Lower lobe of right lung (tissue), 2 donors: ENCODE data around the gene SPON1. TPM values are rescaled to one million over a fixed set of nuclear protein-coding genes. Genes with fewer than 3 reads are reported as not detected.

Experiments used
- ATAC-seq, 2 donors: fragments of 200-7000 bp; cut with Tn5 transposase; one replicate each; pipeline ENCODE4 v1.9.1; 2020 to 2022; ENCODE audit warnings: mild to moderate bottlenecking in 2 of 2, moderate library complexity in 2 of 2
- DNase-seq: peaks from one replicate; pipeline ENCODE4 v3.0.0-alpha.2; 2020
- H3K27ac ChIP-seq: fragments of 200-600 bp; one replicate; pipeline ENCODE4 v1.8.0; 2022
- H3K27me3 ChIP-seq: fragments of 200-600 bp; one replicate; pipeline ENCODE4 v1.8.0; 2022; ENCODE audit warnings: low read depth
- H3K36me3 ChIP-seq: fragments of 200-600 bp; one replicate; pipeline ENCODE4 v1.8.0; 2022; ENCODE audit warnings: mild to moderate bottlenecking
- H3K4me1 ChIP-seq: fragments of 200-600 bp; one replicate; pipeline ENCODE4 v1.8.0; 2022
- H3K4me3 ChIP-seq: fragments of 200-600 bp; one replicate; pipeline ENCODE4 v1.8.0; 2022; ENCODE audit warnings: mild to moderate bottlenecking
- H3K9me3 ChIP-seq: fragments of 200-600 bp; one replicate; pipeline ENCODE4 v1.8.0; 2022
- intact Hi-C: fragments of 100-400 bp; cut with DNase I; formaldehyde crosslinking; loops from one replicate; pipeline ENCODE4 v1.11.0; 2022
- total RNA-seq: library from RNA; stranded (reverse); fragmentation: NEBNext Ultra II Directional; extraction: Animal tissue kit (Norgen Biotek cat#: 25700); gene quantifications from one replicate; pipeline ENCODE4 v1.2.1, GENCODE V29; 2021
- TF ChIP-seq, protein P1 (sequence below): fragments of 200-600 bp; IDR thresholded peaks from one replicate; pipeline ENCODE4 v1.8.0; 2022; ENCODE audit warnings: antibody characterized with exemption, mild to moderate bottlenecking
- donor health status: DM: no; HTN: yes; CAD: no; lungs with severe emphysema.

The SPON1 gene
- total RNA-seq, 1 donor from 2014 or later, result 40.1 TPM

DNA sequence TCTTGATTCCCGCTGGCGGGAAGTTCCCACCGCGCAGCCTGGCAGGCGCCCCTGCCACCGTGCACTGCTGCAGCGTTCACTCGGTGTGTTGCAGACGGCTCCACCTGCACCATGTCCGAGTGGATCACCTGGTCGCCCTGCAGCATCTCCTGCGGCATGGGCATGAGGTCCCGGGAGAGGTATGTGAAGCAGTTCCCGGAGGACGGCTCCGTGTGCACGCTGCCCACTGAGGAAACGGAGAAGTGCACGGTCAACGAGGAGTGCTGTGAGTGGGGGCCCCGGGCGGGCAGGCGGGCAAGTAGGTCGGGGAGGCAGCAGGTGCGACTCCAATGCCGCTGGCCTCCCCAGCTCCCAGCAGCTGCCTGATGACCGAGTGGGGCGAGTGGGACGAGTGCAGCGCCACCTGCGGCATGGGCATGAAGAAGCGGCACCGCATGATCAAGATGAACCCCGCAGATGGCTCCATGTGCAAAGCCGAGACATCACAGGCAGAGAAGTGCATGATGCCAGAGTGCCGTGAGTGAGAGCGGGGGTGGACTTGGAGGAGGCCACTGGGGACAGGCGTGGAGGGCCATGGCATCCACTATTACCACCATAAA, 296.8 kb downstream of the SPON1 start:
- Histone ChIP-seq H3K4me3 (no peak overlapping the region), H3K27me3 (peaks cover 3% of the 10 kb centered on the region), H3K9me3 (no peaks in the 10 kb centered on the region), H3K4me1 (peaks cover 18% of the 10 kb centered on the region), H3K36me3 (no peaks in the 10 kb centered on the region), H3K27ac (no peak overlapping the region)
- DNase-seq (no peak), ATAC-seq (peak in 1 of 2 donors; percentile 34)
- intact Hi-C loops, result loop anchor here (10.0 kb wide), 1 partner anchor 304 kb away; no protein-coding TSS in a partner anchor
- TF ChIP-seq, protein P1, sequence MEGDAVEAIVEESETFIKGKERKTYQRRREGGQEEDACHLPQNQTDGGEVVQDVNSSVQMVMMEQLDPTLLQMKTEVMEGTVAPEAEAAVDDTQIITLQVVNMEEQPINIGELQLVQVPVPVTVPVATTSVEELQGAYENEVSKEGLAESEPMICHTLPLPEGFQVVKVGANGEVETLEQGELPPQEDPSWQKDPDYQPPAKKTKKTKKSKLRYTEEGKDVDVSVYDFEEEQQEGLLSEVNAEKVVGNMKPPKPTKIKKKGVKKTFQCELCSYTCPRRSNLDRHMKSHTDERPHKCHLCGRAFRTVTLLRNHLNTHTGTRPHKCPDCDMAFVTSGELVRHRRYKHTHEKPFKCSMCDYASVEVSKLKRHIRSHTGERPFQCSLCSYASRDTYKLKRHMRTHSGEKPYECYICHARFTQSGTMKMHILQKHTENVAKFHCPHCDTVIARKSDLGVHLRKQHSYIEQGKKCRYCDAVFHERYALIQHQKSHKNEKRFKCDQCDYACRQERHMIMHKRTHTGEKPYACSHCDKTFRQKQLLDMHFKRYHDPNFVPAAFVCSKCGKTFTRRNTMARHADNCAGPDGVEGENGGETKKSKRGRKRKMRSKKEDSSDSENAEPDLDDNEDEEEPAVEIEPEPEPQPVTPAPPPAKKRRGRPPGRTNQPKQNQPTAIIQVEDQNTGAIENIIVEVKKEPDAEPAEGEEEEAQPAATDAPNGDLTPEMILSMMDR, result no peak

DNA sequence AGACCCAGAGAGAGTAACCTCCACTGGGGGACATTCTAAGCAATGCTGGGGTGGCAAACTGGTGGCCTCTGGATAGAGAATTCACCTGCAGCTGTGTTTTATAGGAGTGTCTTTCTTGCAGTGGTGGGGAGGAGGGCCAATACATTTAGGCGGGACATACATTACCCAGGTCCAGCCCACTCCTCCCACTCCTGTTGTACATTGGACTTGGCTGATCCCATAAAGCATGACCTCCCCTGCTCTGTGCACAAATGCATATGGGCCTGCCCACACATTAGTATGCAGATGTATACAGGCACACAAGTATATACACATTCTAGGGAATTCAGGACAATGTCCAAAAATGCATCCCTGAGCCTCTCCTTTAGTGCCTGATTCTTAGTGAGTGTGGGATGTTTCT, 297.4 kb downstream of the SPON1 start:
- intact Hi-C loops, result loop anchor here (10.0 kb wide), 1 partner anchor 305 kb away; no protein-coding TSS in a partner anchor
- Histone ChIP-seq H3K27me3 (peaks cover 3% of the 10 kb centered on the region), H3K27ac (no peak overlapping the region), H3K36me3 (peaks cover 1% of the 10 kb centered on the region), H3K4me3 (no peak overlapping the region), H3K9me3 (no peaks in the 10 kb centered on the region), H3K4me1 (peaks cover 12% of the 10 kb centered on the region)
- no peak for DNase-seq
- ATAC-seq, result peak in 1 of 2 donors; percentile 3
- TF ChIP-seq, protein P1, result no peak

DNA sequence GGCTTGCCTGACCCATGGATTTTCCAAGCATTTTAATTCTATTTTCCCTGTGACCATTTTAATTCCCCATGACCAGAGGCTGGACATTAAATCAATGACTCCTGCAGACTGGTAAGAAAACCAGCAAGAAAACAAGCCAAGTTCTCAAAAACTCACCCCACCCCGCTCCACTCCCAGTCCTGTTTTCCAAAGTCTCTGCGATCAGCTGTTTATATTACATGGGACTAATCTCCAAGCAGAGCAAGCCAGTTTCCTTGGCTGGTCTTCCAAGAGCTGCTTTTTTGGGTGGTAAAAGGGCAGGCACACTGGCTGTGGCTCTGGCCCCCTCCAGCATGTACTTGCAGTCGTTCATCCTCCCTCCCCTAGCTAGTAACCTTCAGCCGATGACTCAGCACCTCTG, 298.5 kb downstream of the SPON1 start:
- intact Hi-C loops, result no loop called here
- Histone ChIP-seq H3K27ac (no peak overlapping the region), H3K4me1 (peaks cover 12% of the 10 kb centered on the region), H3K36me3 (peaks cover 12% of the 10 kb centered on the region), H3K9me3 (no peaks in the 10 kb centered on the region), H3K27me3 (peaks cover 3% of the 10 kb centered on the region), H3K4me3 (no peak overlapping the region)
- DNase-seq, result no peak
- TF ChIP-seq, protein P1, result no peak
- no peak for ATAC-seq

DNA sequence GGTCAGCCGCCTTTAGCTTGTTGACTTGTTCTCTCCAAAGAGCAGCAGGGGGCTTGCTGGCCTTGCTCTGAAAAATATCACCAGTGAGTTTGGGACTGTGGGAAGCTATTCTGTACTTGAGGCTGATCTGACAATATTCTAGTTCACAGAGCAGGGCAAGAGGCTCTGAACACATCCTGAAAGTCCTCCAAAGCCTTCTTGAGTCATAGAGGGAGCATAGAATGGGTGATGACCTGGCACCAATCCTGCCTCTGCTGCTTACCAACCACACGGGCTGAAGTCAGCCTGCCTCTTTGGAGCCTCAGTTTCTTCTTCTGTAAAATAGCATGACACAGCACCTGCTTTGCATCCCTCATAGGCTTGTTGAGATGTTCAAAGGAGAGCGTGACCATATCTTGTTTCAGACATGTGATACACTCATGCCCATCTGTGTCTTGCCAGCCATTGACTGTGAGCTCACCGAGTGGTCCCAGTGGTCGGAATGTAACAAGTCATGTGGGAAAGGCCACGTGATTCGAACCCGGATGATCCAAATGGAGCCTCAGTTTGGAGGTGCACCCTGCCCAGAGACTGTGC, 299.8 kb downstream of the SPON1 start:
- ATAC-seq, result no peak
- Histone ChIP-seq H3K9me3 (no peaks in the 10 kb centered on the region), H3K4me1 (peaks cover 12% of the 10 kb centered on the region), H3K4me3 (no peak overlapping the region), H3K27ac (no peak overlapping the region), H3K27me3 (peaks cover 3% of the 10 kb centered on the region), H3K36me3 (peaks cover 12% of the 10 kb centered on the region)
- TF ChIP-seq, protein P1, result no peak
- DNase-seq, result no peak
- intact Hi-C loops, result no loop called here

DNA sequence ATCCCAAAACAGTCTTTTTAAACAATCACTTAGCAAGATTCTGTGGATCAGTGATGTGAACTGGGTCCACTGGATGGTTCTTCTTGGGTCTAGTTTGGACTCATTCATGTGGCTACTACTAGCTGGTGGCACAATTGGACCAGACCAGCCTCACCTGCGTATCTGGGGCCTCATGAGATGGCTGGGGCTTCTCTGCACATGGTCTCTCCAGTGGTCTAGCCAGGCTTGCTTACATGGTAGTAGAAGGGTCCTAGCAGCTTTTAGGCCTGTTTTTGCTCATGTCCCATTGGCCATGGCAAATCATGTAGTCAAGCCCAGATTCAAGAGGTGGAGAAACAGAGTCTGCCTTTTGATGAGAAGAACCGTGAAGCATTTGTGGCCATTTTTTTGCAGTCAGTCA, 302.4 kb downstream of the SPON1 start:
- Histone ChIP-seq H3K4me3 (no peak overlapping the region), H3K9me3 (no peaks in the 10 kb centered on the region), H3K4me1 (no peaks in the 10 kb centered on the region), H3K27ac (no peak overlapping the region), H3K27me3 (no peaks in the 10 kb centered on the region), H3K36me3 (peaks cover 12% of the 10 kb centered on the region)
- TF ChIP-seq, protein P1, result no peak
- ATAC-seq, result no peak
- intact Hi-C loops, result no loop called here
- no peak for DNase-seq
